ENCODE data around the gene GPC3. TPM values are rescaled to one million over a fixed set of nuclear protein-coding genes. Genes with fewer than 3 reads are reported as not detected.

GPC3 gene
- total RNA-seq, 2 experiments from 2014 or later, result 0.58 to 0.63 TPM

- Mint-ChIP-seq H3K27me3 (no peaks in the 10 kb centered on the region), H3K27ac (no peak overlapping the region), H3K4me1 (ENCODE audit: low read depth) (no peaks in the 10 kb centered on the region), H3K36me3 (ENCODE audit: low read depth) (no peaks in the 10 kb centered on the region), H3K9me3 (no peaks in the 10 kb centered on the region), H3K4me3 (no peak overlapping the region)
- no peak for TF ChIP-seq CTCF (IDR thresholded peaks at IDR 0.05)
- DNase-seq (no peak), ATAC-seq (no peak)
- POLR2A ChIA-PET, result no interaction called here
- CTCF ChIA-PET, result interaction anchor here (1.5 kb wide), 1 partner anchor 8 kb away, joined by 3 read pairs; no protein-coding TSS in a partner anchor
- intact Hi-C loops (cut with micrococcal nuclease), result no loop called here
Measured at GRCh38 chrX:133661962-133662839, 323.2 kb downstream of the GPC3 start.

- intact Hi-C loops (cut with micrococcal nuclease), result no loop called here
- no peaks in the 10 kb centered on the region for H3K9me3 Mint-ChIP-seq
Measured at GRCh38 chrX:133660281-133660680, 325.1 kb downstream of the GPC3 start.

GRCh38 chrX:133658293-133658911 lies 327.0 kb downstream of the GPC3 start:
- Mint-ChIP-seq H3K27me3 (no peaks in the 10 kb centered on the region), H3K27ac (no peak overlapping the region), H3K4me1 (ENCODE audit: low read depth) (no peaks in the 10 kb centered on the region), H3K36me3 (ENCODE audit: low read depth) (no peaks in the 10 kb centered on the region), H3K4me3 (no peak overlapping the region), H3K9me3 (no peaks in the 10 kb centered on the region)
- ATAC-seq (no peak), DNase-seq (no peak)
- CTCF ChIA-PET, result no interaction called here
- intact Hi-C loops (cut with micrococcal nuclease), result no loop called here
- TF ChIP-seq CTCF (IDR thresholded peaks at IDR 0.05), result no peak
- POLR2A ChIA-PET, result no interaction called here

More at GRCh38 chrX:133660281-133660680, 325.1 kb downstream of the GPC3 start:
- Mint-ChIP-seq H3K27ac (no peak overlapping the region), H3K4me3 (no peak overlapping the region), H3K27me3 (no peaks in the 10 kb centered on the region), H3K4me1 (ENCODE audit: low read depth) (no peaks in the 10 kb centered on the region), H3K36me3 (ENCODE audit: low read depth) (no peaks in the 10 kb centered on the region)
- no peak for TF ChIP-seq CTCF (IDR thresholded peaks at IDR 0.05)
- no peak for ATAC-seq
- no peak for DNase-seq
- ChIA-PET POLR2A (no interaction called here), CTCF (no interaction called here)

- TF ChIP-seq CTCF (IDR thresholded peaks at IDR 0.05), result no peak
- ChIA-PET POLR2A (no interaction called here), CTCF (no interaction called here)
- no peak for DNase-seq
- no peak overlapping the region for H3K27ac Mint-ChIP-seq
- H3K9me3 Mint-ChIP-seq, result no peaks in the 10 kb centered on the region
- ATAC-seq, result no peak
- H3K4me3 Mint-ChIP-seq, result no peak overlapping the region
- no peaks in the 10 kb centered on the region for H3K27me3 Mint-ChIP-seq
- intact Hi-C loops (cut with micrococcal nuclease), result no loop called here
- no peaks in the 10 kb centered on the region for H3K4me1 Mint-ChIP-seq (ENCODE audit: low read depth)
- no peaks in the 10 kb centered on the region for H3K36me3 Mint-ChIP-seq (ENCODE audit: low read depth)
Measured at GRCh38 chrX:133655275-133656265, 329.8 kb downstream of the GPC3 start.

All from activated CD8-positive, alpha-beta T cell treated with anti-CD3 and anti-CD28 coated beads for 36 hours (primary cell).